Measurements from ENCODE around the gene MPRIP. TPM values are rescaled to one million over a fixed set of nuclear protein-coding genes. Genes with fewer than 3 reads are reported as not detected.
A peak's percentile ranks its signal among the peaks of the same experiment; 100 is the strongest.

The MPRIP gene
- total RNA-seq, 4 donors from 2014 or later, result 61.5 to 407 (median 103) TPM

GRCh38 chr17:17169396-17169795, 127.1 kb downstream of the MPRIP start:
- H3K4me1 ChIP-seq, result no peaks in the 10 kb centered on the region
- no peak overlapping the region for H3K27ac ChIP-seq
- no peaks in the 10 kb centered on the region for H3K9me3 ChIP-seq
- H3K27me3 ChIP-seq, result no peaks in the 10 kb centered on the region
- H3K36me3 ChIP-seq, result no peaks in the 10 kb centered on the region
- H3K4me3 ChIP-seq, result no peak overlapping the region
- TF ChIP-seq POLR2A (IDR thresholded peaks at IDR 0.05), result no peak
- TF ChIP-seq, protein P1, sequence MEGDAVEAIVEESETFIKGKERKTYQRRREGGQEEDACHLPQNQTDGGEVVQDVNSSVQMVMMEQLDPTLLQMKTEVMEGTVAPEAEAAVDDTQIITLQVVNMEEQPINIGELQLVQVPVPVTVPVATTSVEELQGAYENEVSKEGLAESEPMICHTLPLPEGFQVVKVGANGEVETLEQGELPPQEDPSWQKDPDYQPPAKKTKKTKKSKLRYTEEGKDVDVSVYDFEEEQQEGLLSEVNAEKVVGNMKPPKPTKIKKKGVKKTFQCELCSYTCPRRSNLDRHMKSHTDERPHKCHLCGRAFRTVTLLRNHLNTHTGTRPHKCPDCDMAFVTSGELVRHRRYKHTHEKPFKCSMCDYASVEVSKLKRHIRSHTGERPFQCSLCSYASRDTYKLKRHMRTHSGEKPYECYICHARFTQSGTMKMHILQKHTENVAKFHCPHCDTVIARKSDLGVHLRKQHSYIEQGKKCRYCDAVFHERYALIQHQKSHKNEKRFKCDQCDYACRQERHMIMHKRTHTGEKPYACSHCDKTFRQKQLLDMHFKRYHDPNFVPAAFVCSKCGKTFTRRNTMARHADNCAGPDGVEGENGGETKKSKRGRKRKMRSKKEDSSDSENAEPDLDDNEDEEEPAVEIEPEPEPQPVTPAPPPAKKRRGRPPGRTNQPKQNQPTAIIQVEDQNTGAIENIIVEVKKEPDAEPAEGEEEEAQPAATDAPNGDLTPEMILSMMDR (IDR thresholded peaks at IDR 0.05), result no peak
- intact Hi-C loops (cut with DNase I; ENCODE audit: low total_unique reads), result no loop called here
- DNase-seq, result no peak

- H3K27me3 ChIP-seq, result no peaks in the 10 kb centered on the region
- H3K4me3 ChIP-seq, result no peak overlapping the region
- H3K4me1 ChIP-seq, result no peaks in the 10 kb centered on the region
- intact Hi-C loops (cut with DNase I; ENCODE audit: low total_unique reads), result no loop called here
- H3K9me3 ChIP-seq, result no peaks in the 10 kb centered on the region
- TF ChIP-seq, protein P1 (IDR thresholded peaks at IDR 0.05), result no peak
- no peak for TF ChIP-seq POLR2A (IDR thresholded peaks at IDR 0.05)
- no peak for DNase-seq
- no peaks in the 10 kb centered on the region for H3K36me3 ChIP-seq
- no peak overlapping the region for H3K27ac ChIP-seq
Measured at GRCh38 chr17:17170346-17170985, 128.2 kb downstream of the MPRIP start.

DNA sequence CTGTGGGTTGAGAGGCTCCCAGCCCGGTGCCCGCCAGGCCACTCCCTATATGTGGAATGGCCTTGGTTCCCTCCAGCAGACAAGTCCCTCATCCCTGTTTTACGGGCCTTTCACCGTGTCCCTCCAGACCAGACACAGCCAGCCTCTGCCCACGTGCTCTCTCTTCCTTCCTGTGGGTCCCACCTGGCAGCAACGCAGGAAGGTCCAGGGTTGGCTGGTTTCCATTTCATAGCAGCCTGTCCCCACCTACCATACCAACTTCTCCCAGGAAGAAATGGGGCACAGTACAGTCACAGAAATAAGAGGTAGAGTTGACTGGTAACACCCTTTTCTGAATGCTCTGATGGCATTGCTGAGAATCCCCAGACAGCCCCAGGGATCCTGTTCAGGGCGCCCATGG, 128.9 kb downstream of the MPRIP start:
- intact Hi-C loops (cut with DNase I; ENCODE audit: low total_unique reads), result no loop called here
- no peak overlapping the region for H3K27ac ChIP-seq
- TF ChIP-seq, protein P1 (IDR thresholded peaks at IDR 0.05), result no peak
- no peak for TF ChIP-seq POLR2A (IDR thresholded peaks at IDR 0.05)

GRCh38 chr17:17172001-17172939, 130.0 kb downstream of the MPRIP start:
- Histone ChIP-seq H3K27me3 (no peaks in the 10 kb centered on the region), H3K36me3 (no peaks in the 10 kb centered on the region), H3K27ac (no peak overlapping the region), H3K9me3 (no peaks in the 10 kb centered on the region), H3K4me1 (no peaks in the 10 kb centered on the region), H3K4me3 (no peak overlapping the region)
- DNase-seq, result peak in 1 of 2 donors; percentile 49
- TF ChIP-seq, protein P1 (IDR thresholded peaks at IDR 0.05), result no peak
- TF ChIP-seq POLR2A (IDR thresholded peaks at IDR 0.05), result no peak
- intact Hi-C loops (cut with DNase I; ENCODE audit: low total_unique reads), result no loop called here

More for the DNA sequence above, 128.9 kb downstream of the MPRIP start:
- no peaks in the 10 kb centered on the region for H3K36me3 ChIP-seq
- DNase-seq, result no peak
- H3K27me3 ChIP-seq, result no peaks in the 10 kb centered on the region
- no peak overlapping the region for H3K4me3 ChIP-seq
- no peaks in the 10 kb centered on the region for H3K9me3 ChIP-seq
- no peaks in the 10 kb centered on the region for H3K4me1 ChIP-seq

DNA sequence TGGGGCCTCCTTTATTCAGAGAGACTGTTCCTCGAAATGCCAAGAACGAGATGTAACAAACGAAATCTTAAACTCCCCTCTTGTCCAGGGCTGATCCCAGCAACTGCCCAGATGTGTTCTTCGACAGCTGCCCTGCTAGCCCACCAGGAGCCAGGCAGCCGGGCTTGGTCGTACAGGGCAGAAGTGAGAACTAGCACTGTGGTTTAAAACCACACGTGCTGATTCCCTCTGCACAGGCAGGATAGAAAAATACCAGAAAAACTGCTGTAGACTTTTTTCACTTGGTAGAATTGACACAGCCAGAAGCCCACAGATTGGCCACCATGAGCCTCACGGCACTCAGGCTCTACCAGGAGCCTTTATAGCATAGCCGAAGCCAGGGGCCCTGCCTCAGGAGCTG, 130.7 kb downstream of the MPRIP start:
- no peaks in the 10 kb centered on the region for H3K36me3 ChIP-seq
- no peaks in the 10 kb centered on the region for H3K4me1 ChIP-seq
- DNase-seq, result no peak
- intact Hi-C loops (cut with DNase I; ENCODE audit: low total_unique reads), result no loop called here
- TF ChIP-seq, protein P1 (IDR thresholded peaks at IDR 0.05), result no peak
- TF ChIP-seq POLR2A (IDR thresholded peaks at IDR 0.05), result no peak
- H3K27ac ChIP-seq, result no peak overlapping the region
- H3K4me3 ChIP-seq, result no peak overlapping the region
- no peaks in the 10 kb centered on the region for H3K27me3 ChIP-seq
- H3K9me3 ChIP-seq, result no peaks in the 10 kb centered on the region
